H54 (cell line): ENCODE measurements around the gene ZIC4.
A peak's percentile ranks its signal among the peaks of the same experiment; 100 is the strongest.

Source experiments
- DNase-seq: peaks from one replicate; pipeline ENCODE4 v3.0.0; 2011; ENCODE audit warnings: low spot score, mixed read lengths; ENCODE audit not compliant: insufficient read length
- FAIRE-seq: peaks from 3 replicates; lab custom pipeline; 2011; peaks lifted over from hg19 to GRCh38; lab: Jason Lieb, UNC
- POLR2A ChIP-seq: IDR thresholded peaks from 2 replicates; pipeline ENCODE4 v1.6.1; 2011; ENCODE audit warnings: low read depth, mild to moderate bottlenecking, low read length

ZIC4 gene

DNA sequence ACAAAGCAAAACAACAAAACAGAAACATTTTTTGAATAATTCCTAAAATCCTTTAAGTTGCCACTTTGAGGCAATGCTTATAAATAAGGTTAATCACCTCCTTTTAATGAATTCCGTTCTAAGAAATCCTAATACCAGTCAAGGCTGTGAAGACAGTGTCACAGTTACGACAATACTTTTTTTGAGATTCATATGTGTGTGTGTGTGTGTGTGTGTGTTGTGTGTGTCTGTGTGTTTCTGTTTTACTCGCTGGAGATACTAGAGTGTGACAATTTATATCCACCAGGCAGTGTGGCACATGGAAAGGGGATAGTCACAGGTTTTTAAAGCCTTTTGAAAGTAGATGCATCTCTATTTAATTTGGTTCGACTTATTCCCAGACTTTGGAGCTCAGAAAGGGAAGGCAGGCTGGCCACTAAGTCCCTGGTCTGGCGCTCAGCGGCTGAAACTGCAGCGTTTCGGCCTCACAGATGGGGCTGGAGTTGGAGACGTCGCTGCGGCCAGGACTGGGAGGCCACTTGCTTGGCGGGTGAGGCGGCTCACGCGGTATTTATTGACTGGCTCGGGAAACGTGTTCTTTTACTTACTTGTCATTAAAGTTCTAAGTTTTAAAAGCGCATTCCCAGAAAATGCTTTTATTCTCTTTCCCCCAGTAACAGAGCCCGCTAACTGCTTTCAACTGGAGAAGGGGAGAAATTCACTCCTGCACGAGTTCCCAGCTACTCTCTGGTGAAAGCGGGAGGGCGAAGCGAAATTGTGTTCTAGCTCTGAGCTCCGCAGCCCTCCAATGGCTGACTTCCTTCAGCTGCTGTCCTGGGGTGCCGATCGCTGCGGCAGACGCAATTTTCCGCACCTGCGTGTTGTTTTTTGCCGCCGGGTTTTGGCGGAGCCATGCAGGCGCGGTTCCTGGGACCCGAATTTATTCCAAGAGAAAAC, 16.5 kb upstream of the ZIC4 start:
- FAIRE-seq (no peak), DNase-seq (no peak)
- TF ChIP-seq POLR2A: no peak

DNA sequence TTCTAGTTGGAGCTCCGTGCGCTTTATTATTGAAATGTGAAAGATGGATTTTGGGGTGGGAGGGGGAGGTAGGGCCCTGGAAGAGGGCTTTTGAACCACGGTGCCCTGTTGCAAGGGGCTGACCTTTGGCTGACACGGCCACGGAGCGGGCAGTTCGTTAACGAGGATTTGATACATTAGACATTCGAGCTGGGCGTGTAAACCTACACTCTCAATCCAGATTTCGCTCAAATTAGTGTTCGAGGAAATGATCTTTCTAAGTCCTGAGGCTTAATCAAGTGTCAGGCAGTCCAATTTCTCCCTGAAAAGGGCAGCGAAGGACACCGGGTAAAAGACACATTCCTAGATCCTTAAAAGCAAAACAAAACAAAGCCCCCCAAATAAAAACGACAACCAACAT, 15.9 kb upstream of the ZIC4 start:
- FAIRE-seq (no peak), DNase-seq (no peak)
- TF ChIP-seq POLR2A: no peak

DNA sequence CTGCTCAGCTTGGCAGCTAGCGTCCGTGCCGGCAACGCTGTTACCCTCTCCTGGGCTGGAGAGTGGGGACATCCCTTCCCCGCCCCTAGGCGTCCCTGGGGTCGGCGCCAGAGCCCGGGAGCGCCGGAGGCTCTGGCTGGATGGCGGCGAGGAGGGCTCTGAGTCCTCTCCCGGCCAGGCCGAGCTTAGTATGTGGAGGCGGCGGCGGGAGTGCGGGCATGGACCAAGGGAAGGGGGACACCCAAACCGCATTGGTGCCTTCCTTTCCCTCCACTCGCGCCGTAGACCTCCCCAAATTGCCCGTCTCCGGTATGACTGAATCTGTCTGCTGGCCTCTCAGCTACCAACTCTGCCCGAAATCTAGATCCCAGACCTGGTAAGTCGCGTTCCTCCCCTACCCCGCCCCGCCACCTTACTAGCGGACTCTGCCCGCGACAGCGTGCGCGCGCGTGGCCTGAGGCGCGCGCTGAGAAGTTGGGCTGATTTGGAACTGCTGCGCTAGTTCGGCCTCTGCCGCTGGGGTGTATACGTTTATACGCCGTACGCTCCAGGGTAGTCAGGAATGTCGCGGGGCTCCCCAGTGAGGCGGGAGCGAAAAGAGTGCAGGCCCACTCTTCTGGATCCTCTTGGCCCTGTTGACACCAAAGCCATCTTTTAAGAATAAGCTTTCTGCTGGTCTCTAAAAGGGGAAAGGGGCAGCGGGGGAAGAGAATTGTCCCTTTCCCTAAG, 15.0 kb upstream of the ZIC4 start:
- FAIRE-seq (no peak), DNase-seq (no peak)
- TF ChIP-seq POLR2A: no peak

DNA sequence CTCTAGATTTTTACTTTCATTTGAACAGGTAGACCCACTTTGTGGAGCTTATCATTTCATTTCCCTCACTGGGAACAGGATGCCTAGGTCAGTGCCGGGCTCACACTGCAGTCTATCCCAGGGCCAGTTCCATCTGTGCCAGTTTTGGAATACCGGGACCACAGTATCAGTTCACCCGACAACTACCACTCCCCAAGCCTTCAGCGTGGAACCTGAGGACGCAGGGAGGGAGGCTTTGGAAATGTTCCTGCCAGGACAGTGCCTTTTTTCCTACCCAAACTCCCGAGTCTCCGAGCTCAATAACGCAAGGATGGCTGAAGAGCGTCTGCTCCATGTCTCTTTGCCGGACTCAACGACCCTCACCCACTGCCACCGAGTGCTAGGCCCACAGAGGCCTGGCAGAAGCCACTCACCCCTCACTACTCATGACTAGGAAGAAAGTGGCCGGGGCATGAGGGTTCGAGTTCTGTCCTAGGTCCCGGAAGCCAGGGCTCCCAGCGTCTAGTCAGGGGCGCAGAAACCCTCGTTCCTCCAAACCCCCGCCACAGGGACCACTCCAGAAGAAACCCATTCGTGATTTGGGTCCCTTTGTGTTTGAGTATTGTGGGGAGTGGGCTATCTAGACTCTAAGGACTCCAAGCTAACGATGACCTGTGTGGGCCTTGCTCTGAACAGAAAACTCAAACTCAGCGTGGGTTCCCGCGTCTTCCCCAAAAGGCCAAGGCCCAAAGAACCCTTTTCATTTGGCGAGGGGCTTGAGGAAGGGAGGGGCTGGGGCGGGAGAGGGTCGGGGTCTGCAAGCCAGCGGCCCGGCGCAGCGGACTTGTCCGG, 14.2 kb upstream of the ZIC4 start:
- DNase-seq (no peak), FAIRE-seq (no peak)
- no peak for TF ChIP-seq POLR2A

DNA sequence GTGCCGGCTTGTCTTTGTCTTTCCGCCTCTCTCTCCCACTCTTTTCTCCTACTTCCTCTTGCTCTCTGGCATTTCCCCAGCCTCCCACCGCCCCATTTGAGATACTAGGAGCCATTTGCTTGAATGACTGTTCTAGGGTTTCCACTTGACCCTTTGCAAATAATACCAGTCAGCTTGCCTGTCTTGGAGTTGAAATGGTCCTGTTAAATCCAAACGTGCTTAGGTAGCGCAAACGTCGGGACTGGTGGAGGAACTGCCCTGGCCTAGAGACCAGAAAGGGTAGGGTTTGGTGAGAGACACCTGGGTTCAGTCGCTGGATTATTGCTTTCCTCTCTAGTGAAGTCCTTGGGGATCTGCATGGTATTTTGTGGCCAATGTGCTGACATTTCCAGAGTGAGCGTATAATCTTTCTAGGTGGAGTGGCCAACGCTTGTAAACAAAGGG, 13.5 kb upstream of the ZIC4 start:
- FAIRE-seq: no peak
- no peak for DNase-seq
- no peak for TF ChIP-seq POLR2A

DNA sequence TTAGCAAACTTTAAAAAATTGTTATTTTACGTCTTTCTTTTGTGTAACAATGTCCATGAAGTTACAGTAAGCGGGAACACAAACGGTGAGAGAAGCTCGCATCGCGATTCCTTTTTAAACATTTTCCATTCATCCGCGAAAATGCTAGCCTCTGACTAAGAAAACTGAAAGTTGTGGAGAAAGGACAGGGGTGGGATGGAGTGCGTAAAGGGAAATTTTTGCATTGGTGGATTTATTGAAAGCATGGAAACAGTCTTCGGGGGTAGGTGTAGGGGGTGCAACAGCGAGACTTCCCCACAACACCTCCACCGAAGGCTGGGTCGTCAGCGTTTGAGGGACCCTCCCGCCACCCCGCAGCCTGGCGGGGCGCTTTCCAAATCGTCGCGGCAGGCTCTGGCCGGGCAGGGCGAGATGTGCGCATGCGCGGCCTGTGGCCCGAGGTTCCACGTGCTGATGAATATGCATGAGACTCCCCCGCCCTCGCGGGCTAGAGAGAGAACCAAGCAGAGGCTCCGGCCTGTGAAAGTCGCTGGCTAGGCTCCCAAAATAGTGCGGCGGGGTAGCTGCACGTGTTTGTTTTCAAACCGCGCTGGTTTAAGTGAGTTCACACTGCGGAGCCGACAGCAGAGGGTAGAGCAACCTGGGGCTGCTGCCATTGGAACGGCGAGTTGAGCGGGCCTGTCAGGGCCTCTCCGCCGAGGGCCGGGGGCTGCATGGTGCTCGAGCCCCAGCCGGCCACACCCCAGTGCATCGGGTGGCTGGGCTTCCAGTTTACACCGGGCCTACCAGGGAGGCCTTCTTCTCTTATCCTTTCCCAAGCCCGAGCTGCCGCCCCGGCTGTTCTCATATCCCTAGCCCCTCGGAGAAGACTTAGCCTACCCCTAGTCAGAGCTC, 12.7 kb upstream of the ZIC4 start:
- DNase-seq (no peak), FAIRE-seq (no peak)
- peak; percentile 67; the same call in 1 of the 2 replicates for TF ChIP-seq POLR2A

DNA sequence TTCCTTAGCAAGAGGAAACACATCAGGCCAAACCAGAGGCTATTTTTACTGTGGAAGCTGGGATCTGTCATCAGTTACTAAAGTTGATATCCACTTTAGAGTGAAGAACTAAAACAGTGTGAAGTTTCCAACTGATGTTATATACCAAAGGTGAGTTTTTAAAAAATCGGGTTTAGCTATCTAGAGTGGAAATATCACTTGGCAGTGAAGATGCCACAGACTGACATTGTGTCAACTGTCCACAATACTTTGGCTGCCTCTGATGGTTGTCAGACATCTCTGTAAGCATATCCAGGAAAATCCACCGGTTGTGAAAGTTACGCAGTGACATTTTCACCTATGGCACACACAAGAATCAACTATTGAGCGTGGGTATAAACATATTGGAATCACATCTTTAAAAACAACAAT, 12.0 kb upstream of the ZIC4 start:
- no peak for FAIRE-seq
- no peak for DNase-seq
- TF ChIP-seq POLR2A: no peak

DNA sequence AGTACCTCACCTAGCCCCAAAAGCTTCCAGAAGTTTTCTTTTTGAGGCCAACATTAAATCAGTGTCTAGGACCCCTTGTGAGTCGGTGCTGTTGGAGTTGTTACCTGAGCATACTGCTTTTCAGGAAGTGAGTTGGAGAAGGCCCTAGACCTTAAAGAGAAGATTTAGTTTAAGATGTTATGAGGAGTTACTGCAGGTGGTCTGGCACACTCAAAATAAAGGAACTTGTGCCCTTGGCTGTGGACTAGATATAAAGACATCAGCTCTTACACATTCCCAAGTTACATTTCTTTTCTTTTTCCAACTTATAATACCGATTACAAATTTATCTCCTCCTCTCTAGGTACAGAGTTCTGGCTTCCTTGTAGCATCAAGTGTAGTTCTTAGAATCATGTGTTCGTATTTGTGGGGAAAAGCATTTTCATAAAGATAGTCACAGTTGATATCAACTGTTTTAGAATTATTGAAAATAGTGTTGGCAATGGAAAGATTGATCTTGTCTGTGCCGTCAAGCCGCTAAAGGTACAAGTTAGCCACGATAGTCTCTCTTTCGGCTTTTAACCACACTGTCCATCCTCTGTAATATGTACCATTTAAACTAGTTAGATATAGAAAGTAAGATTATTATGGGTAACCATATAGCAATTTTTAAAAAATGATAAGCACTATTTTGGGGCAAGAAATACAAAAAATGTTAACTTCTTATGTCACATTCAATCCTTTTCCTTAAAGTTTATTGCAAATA, 11.4 kb upstream of the ZIC4 start:
- DNase-seq (no peak), FAIRE-seq (no peak)
- no peak for TF ChIP-seq POLR2A

DNA sequence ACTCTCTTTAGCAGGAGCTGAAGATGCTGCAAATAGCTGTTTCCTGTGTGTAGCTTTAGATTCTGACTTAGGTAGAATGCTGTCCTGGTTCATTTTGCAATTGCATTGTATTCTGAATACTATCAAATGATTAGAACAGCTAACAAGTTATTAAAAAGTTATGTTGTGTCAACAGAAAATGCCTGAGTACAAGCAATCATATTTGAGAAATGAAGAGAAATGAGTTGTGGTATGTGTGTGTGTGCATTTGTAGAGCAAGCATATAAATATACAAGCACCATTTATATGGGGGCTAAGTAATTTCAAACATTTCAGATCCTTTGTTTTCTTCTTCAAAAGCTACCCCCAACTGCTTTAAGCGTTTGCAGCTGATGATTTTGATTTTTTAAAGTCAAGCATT, 10.6 kb upstream of the ZIC4 start:
- DNase-seq: no peak
- no peak for FAIRE-seq
- no peak for TF ChIP-seq POLR2A

DNA sequence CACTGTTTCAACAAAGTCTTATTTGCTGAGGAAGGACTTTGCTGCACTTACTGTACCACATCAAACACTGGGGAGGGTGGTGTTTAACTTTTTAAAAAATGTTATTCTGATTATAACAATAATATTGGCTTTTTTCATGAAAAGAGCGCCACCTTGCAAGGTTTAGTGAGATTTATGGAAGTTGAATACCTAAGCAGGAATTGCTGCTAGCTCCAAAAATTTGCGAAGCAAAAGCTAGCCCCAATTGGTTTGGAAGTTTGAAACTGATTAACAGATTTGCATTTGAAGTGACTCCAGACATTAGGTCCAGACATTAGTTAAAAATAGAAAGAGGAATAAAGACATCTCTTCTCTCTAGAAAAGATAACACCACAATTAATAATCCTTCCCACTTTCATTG, 9.5 kb upstream of the ZIC4 start:
- TF ChIP-seq POLR2A: no peak
- DNase-seq: no peak
- no peak for FAIRE-seq

DNA sequence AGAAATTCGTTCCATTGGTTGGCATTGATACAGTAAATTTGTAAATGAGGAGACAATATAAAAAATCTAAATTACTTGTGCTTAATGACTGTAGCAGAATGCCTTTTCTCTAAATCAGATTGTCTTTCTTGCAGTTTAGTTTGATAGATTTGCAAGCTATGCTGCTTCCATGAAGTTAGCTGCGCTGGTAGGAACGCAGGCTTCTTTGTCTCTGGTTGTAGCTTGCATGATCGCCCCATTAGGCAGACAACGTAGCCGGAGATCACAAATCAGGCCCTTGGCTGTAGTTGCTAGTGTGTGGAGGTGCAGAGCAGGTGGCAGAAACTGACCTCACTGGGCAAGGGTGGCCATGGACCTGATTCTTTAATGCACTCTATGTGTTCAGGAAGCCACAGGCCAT, 8.9 kb upstream of the ZIC4 start:
- TF ChIP-seq POLR2A: no peak
- DNase-seq (no peak), FAIRE-seq (no peak)
